GM12878 (cell line): Measurements from ENCODE around the gene MRPS14. TPM values are rescaled to one million over a fixed set of nuclear protein-coding genes. Genes with fewer than 3 reads are reported as not detected.
A peak's percentile ranks its signal among the peaks of the same experiment; 100 is the strongest.

Source experiments
- BCLAF1 ChIP-seq: fragments of 450-650 bp; IDR thresholded peaks from 2 replicates; pipeline ENCODE4 v1.6.1; 2017; ENCODE audit warnings: antibody characterized with exemption, mild to moderate bottlenecking, moderate library complexity
- CHD4 ChIP-seq: fragments of 200-600 bp; sonication (generic); IDR thresholded peaks from 2 replicates; pipeline ENCODE4 v1.6.1; 2016; ENCODE audit warnings: mild to moderate bottlenecking
- ELK1 ChIP-seq: IDR thresholded peaks from 2 replicates; pipeline ENCODE4 v1.6.1; 2012; ENCODE audit warnings: low read depth, low read length, improper control_type of control experiment
- EP300 ChIP-seq, 2 experiments: fragments of 150-350 bp in 1 of 2; IDR thresholded peaks; 2 replicates each; pipeline ENCODE4 v1.6.1; 2011 to 2012; ENCODE audit warnings: low read depth in 2 of 2, low read length in 2 of 2, borderline replicate concordance in 1 of 2, improper control_type of control experiment in 1 of 2, inconsistent platforms in 1 of 2; ENCODE audit not compliant: control insufficient read depth in 1 of 2
- GATAD2B ChIP-seq: fragments of 450-650 bp; conservative IDR thresholded peaks from 2 replicates; pipeline ENCODE4 v1.6.1; 2017; ENCODE audit warnings: low read depth, mild to moderate bottlenecking, moderate library complexity
- HDGF ChIP-seq: fragments of 450-650 bp; IDR thresholded peaks from 2 replicates; pipeline ENCODE4 v1.6.1; 2016; ENCODE audit warnings: antibody characterized with exemption
- MLLT1 ChIP-seq: fragments of 450-650 bp; IDR thresholded peaks from 2 replicates; pipeline ENCODE4 v1.6.1; 2016; ENCODE audit warnings: mild to moderate bottlenecking
- PML ChIP-seq: IDR thresholded peaks from 2 replicates; pipeline ENCODE4 v1.6.1; 2012; ENCODE audit warnings: low read length, inconsistent platforms
- SPI1 ChIP-seq: IDR thresholded peaks from 2 replicates; pipeline ENCODE4 v1.6.1; 2011; ENCODE audit warnings: low read depth, mild to moderate bottlenecking, low read length, moderate library complexity, borderline replicate concordance; ENCODE audit not compliant: insufficient read depth
- SUZ12 ChIP-seq: fragments of 200-600 bp; sonication (generic); IDR thresholded peaks from one replicate; pipeline ENCODE4 v1.6.1; 2018; ENCODE audit warnings: antibody characterized with exemption, mild to moderate bottlenecking; ENCODE audit not compliant: unreplicated experiment
- TCF12 ChIP-seq: IDR thresholded peaks from 2 replicates; pipeline ENCODE4 v1.6.1; 2011; ENCODE audit warnings: low read depth, mild to moderate bottlenecking, low read length
- USF1 ChIP-seq: IDR thresholded peaks from 2 replicates; pipeline ENCODE4 v1.6.1; 2011; ENCODE audit warnings: borderline replicate concordance, low read depth, mild to moderate bottlenecking, moderate library complexity, mixed read lengths, low read length; ENCODE audit not compliant: insufficient read depth; ENCODE audit errors: extremely low read length
- ZBTB11 ChIP-seq: fragments of 450-650 bp; formaldehyde crosslinking; IDR thresholded peaks from 2 replicates; pipeline ENCODE4 v1.5.0; 2022; ENCODE audit warnings: mild to moderate bottlenecking, missing genetic modification characterization
- polyA plus RNA-seq, 11 experiments: library from polyadenylated mRNA; depleted of rRNA in 4 of 11; unstranded in 6 of 11; stranded (reverse) in 5 of 11; fragments of >200 nt; fragmentation: Nextera tagmentation in 4 of 11; fragmentation: Illumina TruSeq in 1 of 11; extraction: Ambion mirVana in 4 of 11; extraction: Trizol in 1 of 11; gene quantifications; 1 replicate in 1 of 11; 2 replicates in 10 of 11; pipeline versions ENCODE4 v1.2.1 to v1.2.3, GENCODE V29; 2011 to 2016; ENCODE audit warnings: inconsistent platforms in 2 of 11, missing spikeins in 2 of 11, low read depth in 1 of 11
- total RNA-seq, 4 experiments: library from RNA; depleted of rRNA in 3 of 4; stranded (reverse); fragments of >200 nt in 3 of 4; fragmentation: Illumina TruSeq in 1 of 4; extraction: Trizol in 1 of 4; gene quantifications; 2 replicates each; pipeline versions ENCODE4 v1.2.1 to v1.2.3, GENCODE V29; 2013 to 2021
- TF ChIP-seq, protein P1 (sequence below): fragments of 450-650 bp; IDR thresholded peaks from 2 replicates; pipeline ENCODE4 v1.6.1; 2018; ENCODE audit warnings: mild to moderate bottlenecking, low read depth, moderate library complexity; ENCODE audit not compliant: partially characterized antibody

The MRPS14 gene
- total and polyA plus RNA-seq, 10 of the 15 experiments (the other 5 are each of a cell fraction or from before 2014, with no cell fraction given): 31.1 to 224 (median 50.4) TPM

DNA sequence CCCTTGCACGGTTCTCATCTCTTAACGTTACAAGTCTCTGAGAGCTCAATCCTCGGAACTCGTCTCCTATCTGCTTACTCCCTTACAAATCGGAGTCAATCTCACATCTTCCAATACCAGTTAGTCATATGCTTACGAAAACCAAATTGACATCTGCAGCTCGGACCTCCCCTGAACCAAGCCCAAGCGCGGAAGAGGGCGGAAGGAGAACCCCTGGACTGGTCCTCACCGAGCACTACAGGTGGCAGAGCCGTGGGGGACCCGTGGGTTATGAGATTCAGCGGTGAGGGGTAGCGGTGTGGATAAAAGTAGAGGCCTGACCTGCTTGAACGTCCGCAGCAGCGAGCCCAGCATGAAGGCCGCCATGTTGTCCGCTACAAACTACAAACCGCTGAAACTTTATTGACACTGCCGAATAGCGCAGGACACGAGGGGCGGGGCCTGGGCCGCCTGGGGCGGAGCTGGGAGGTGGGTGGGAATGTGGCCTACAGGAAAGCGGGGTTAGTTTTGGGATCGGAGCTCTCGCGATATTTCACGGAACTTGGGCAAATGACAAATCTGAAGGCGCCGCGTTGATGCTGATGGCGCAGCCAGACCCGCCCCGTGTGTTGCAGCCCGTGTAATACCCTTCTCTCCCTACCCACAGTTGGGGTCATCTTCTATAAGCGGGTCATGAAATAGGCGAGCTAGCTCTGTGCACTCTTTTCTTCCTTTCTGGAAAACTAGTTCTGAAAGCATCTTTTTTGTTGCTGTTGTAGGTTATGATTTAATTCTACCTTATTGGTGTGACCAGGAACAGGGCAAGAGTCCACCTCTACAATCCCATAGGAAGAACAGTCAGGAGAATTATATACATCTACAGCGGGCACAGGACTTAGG is at the start of gene MRPS14 (continued):
- TF ChIP-seq ZBTB11 (CRISPR knock-in tag): no peak
- TF ChIP-seq ELK1: 0 out of 2 replicates have a peak, but pooled peaks have one; percentile 47
- peak; percentile 87 for TF ChIP-seq PML
- no peak for TF ChIP-seq USF1
- TF ChIP-seq CHD4: no peak
- TF ChIP-seq EP300 (IDR thresholded peaks at IDR 0.05; ENCODE audit: borderline replicate concordance in 1 of 2, control insufficient read depth in 1 of 2, low read depth in 2 of 2, low read length in 2 of 2): no peak
- no peak for TF ChIP-seq HDGF
- TF ChIP-seq SUZ12: no peak
- TF ChIP-seq TCF12: 0 out of 2 replicates have a peak, but pooled peaks have one; percentile 59
- no peak for TF ChIP-seq SPI1
- no peak for TF ChIP-seq BCLAF1
- TF ChIP-seq MLLT1: no peak
- TF ChIP-seq GATAD2B: peak; percentile 65; the same call in 1 of the 2 replicates
- TF ChIP-seq, protein P1, sequence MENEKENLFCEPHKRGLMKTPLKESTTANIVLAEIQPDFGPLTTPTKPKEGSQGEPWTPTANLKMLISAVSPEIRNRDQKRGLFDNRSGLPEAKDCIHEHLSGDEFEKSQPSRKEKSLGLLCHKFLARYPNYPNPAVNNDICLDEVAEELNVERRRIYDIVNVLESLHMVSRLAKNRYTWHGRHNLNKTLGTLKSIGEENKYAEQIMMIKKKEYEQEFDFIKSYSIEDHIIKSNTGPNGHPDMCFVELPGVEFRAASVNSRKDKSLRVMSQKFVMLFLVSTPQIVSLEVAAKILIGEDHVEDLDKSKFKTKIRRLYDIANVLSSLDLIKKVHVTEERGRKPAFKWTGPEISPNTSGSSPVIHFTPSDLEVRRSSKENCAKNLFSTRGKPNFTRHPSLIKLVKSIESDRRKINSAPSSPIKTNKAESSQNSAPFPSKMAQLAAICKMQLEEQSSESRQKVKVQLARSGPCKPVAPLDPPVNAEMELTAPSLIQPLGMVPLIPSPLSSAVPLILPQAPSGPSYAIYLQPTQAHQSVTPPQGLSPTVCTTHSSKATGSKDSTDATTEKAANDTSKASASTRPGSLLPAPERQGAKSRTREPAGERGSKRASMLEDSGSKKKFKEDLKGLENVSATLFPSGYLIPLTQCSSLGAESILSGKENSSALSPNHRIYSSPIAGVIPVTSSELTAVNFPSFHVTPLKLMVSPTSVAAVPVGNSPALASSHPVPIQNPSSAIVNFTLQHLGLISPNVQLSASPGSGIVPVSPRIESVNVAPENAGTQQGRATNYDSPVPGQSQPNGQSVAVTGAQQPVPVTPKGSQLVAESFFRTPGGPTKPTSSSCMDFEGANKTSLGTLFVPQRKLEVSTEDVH: no peak
